ENCODE data around the gene ROBO1.

The ROBO1 gene

DNA sequence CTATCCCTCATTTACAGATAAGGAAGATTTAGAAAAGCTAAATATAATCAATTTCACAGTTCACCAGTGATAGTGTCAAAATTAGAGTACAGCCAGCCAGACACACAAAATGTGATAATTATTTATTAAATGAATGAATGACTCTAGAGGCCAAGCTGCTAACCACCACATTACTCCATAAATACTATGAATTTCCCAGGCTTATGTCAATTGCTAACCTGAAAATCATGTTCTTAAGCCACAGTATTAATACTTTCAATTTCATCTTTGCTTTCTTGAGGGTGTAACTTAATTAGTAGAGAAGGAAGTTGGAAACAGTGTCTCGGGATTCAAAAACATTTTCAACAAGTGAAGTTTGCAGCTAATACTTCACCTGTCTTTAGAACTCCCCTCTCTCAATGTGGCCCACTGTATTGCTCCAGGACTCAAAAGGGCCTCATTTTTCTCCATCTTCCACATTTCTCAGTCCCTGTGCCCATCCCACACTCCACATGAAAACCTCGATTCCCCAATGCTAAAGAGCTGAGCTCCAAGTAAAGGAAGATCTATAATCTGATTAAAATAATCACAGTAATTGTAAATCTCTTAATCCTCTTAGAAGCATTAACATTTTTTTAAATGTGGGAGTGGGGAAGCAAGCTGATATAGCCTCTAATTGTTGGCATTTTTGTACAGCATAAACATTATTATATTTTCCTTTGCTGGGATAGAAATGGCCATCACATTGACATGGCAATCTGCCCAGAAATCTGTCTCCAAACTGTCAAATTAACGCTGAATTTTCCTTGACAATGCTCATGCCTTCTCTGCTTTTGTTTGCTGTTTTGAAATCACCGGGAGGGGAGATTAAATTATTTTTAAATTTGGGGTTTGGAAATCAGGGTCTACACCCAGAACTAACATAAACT, 765.1 kb downstream of the ROBO1 start:
- ChIA-PET POLR2A (ENCODE audit: low non-redundant PET) (no interaction called here), CTCF (no interaction called here)
- no peak for DNase-seq (ENCODE audit: low spot score)
- H3K27ac ChIP-seq = no peak overlapping the region
- TF ChIP-seq, protein P1, sequence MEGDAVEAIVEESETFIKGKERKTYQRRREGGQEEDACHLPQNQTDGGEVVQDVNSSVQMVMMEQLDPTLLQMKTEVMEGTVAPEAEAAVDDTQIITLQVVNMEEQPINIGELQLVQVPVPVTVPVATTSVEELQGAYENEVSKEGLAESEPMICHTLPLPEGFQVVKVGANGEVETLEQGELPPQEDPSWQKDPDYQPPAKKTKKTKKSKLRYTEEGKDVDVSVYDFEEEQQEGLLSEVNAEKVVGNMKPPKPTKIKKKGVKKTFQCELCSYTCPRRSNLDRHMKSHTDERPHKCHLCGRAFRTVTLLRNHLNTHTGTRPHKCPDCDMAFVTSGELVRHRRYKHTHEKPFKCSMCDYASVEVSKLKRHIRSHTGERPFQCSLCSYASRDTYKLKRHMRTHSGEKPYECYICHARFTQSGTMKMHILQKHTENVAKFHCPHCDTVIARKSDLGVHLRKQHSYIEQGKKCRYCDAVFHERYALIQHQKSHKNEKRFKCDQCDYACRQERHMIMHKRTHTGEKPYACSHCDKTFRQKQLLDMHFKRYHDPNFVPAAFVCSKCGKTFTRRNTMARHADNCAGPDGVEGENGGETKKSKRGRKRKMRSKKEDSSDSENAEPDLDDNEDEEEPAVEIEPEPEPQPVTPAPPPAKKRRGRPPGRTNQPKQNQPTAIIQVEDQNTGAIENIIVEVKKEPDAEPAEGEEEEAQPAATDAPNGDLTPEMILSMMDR (conservative IDR thresholded peaks at IDR 0.05; ENCODE audit: low read depth) = no peak

DNA sequence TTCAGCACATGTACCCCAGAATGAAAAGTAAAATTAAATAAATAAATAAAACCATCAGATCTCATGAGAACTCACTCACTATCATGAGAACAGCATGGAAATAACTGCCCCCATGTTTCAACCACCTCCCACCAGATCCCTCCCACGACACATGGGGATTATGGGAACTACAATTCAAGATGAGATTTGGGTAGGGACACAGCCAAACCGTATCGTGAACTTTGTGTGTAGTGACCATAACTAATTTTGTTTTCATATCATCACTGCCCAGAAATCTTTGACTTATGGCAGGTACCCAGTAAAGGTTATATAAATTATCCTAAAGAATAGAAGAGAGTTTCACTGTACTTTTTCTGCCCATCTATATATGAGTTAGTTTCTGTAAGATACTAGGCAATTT, 766.5 kb downstream of the ROBO1 start:
- TF ChIP-seq, protein P1 (conservative IDR thresholded peaks at IDR 0.05; ENCODE audit: low read depth) = no peak
- CTCF ChIA-PET = no interaction called here
- no peak overlapping the region for H3K27ac ChIP-seq
- POLR2A ChIA-PET (ENCODE audit: low non-redundant PET) = interaction anchor here (0.6 kb wide), 1 partner anchor 10 kb away, joined by 3 read pairs; no protein-coding TSS in a partner anchor
- DNase-seq (ENCODE audit: low spot score) = no peak

GRCh38 chr3:78999139-78999538, 768.7 kb downstream of the ROBO1 start:
- TF ChIP-seq, protein P1 (conservative IDR thresholded peaks at IDR 0.05; ENCODE audit: low read depth) = no peak
- ChIA-PET CTCF (no interaction called here), POLR2A (ENCODE audit: low non-redundant PET) (no interaction called here)
- no peak for DNase-seq (ENCODE audit: low spot score)
- H3K27ac ChIP-seq = no peak overlapping the region

- POLR2A ChIA-PET (ENCODE audit: low non-redundant PET) = no interaction called here
- DNase-seq (ENCODE audit: low spot score) = no peak
- TF ChIP-seq, protein P1 (conservative IDR thresholded peaks at IDR 0.05; ENCODE audit: low read depth) = no peak
- CTCF ChIA-PET = no interaction called here
- H3K27ac ChIP-seq = no peak overlapping the region
These were observed 772.7 kb downstream of the ROBO1 start for GRCh38 chr3:78995087-78995486.

GRCh38 chr3:78994174-78995027, 773.4 kb downstream of the ROBO1 start:
- TF ChIP-seq, protein P1 (conservative IDR thresholded peaks at IDR 0.05; ENCODE audit: low read depth) = no peak
- H3K27ac ChIP-seq = no peak overlapping the region
- no peak for DNase-seq (ENCODE audit: low spot score)
- CTCF ChIA-PET = no interaction called here
- POLR2A ChIA-PET (ENCODE audit: low non-redundant PET) = no interaction called here

DNA sequence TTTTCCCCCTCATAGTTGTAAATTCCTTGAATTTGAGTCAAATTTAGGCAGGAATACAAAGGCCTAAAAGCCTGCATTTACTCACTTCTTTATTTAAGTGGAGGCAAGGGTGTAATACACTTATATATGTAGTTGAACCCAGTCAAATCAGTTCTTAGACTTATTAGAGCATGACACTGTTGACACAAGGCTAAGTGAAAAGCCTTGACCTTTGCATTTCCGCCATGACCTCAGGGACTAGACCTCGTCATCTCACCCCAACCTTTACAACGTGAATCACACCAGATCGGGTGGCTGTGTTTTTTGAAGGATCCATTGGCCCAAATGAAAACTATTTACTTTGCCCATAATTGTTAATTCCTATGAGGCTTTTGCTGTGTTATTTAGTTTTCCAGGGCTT, 774.4 kb downstream of the ROBO1 start:
- POLR2A ChIA-PET (ENCODE audit: low non-redundant PET) = no interaction called here
- CTCF ChIA-PET = no interaction called here
- no peak for DNase-seq (ENCODE audit: low spot score)
- TF ChIP-seq, protein P1 (conservative IDR thresholded peaks at IDR 0.05; ENCODE audit: low read depth) = no peak
- no peak overlapping the region for H3K27ac ChIP-seq

All from RWPE1 (cell line).